ENCODE data around the gene KLHDC7A. TPM values are rescaled to one million over a fixed set of nuclear protein-coding genes. Genes with fewer than 3 reads are reported as not detected.

KLHDC7A gene
- total and polyA plus RNA-seq, 10 donors: not detected

DNA sequence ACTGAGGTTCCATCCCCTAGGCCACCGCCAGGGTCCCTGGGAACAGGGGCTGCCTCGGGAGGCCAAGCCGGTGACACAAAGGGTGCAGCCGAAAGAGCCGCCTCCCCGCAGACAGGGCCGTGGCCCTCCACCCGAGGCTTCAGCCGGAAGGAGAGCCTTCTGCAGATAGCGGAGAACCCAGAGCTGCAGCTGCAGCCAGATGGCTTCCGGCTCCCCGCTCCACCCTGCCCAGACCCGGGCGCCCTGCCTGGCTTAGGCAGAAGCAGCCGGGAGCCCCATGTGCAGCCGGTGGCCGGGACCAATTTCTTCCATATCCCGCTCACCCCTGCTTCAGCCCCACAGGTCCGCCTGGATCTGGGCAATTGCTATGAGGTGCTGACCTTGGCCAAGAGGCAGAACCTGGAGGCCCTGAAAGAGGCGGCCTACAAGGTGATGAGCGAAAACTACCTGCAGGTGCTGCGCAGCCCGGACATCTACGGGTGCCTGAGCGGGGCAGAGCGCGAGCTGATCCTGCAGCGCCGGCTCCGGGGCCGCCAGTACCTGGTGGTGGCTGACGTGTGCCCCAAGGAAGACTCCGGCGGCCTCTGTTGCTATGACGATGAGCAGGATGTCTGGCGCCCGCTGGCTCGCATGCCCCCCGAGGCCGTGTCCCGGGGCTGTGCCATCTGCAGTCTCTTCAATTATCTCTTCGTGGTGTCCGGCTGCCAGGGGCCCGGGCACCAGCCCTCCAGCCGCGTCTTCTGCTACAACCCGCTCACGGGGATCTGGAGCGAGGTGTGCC, 1.4 kb downstream of the KLHDC7A start:
- peaks cover 0 to 15% (median 3%) of the 10 kb centered on the region in 6 donors for H3K4me1 ChIP-seq
- no peak for TF ChIP-seq POLR2AphosphoS5 (IDR thresholded peaks at IDR 0.05)
- TF ChIP-seq, protein P1, sequence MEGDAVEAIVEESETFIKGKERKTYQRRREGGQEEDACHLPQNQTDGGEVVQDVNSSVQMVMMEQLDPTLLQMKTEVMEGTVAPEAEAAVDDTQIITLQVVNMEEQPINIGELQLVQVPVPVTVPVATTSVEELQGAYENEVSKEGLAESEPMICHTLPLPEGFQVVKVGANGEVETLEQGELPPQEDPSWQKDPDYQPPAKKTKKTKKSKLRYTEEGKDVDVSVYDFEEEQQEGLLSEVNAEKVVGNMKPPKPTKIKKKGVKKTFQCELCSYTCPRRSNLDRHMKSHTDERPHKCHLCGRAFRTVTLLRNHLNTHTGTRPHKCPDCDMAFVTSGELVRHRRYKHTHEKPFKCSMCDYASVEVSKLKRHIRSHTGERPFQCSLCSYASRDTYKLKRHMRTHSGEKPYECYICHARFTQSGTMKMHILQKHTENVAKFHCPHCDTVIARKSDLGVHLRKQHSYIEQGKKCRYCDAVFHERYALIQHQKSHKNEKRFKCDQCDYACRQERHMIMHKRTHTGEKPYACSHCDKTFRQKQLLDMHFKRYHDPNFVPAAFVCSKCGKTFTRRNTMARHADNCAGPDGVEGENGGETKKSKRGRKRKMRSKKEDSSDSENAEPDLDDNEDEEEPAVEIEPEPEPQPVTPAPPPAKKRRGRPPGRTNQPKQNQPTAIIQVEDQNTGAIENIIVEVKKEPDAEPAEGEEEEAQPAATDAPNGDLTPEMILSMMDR (IDR thresholded peaks at IDR 0.05 in 8 of 11, conservative IDR thresholded peaks at IDR 0.05 in 3 of 11): no peak
- no peak for TF ChIP-seq POLR2A (IDR thresholded peaks at IDR 0.05)
- no peak overlapping the region for H3K4me3 ChIP-seq
- peaks cover 0 to 59% (median 0%) of the 10 kb centered on the region in 7 donors for H3K27me3 ChIP-seq (replicated peaks in 1 of 7)
- peak; percentile 67 for DNase-seq
- H3K27ac ChIP-seq: no peak overlapping the region
- WGBS, 5 donors: 88 to 97% (median 89%) methylated on average over 18 to 49 of the region's 49 CpGs
- no peaks in the 10 kb centered on the region for H3K36me3 ChIP-seq
- no peaks in the 10 kb centered on the region for H3K9me3 ChIP-seq
- intact Hi-C loops (cut with DNase I; ENCODE audit: low total_unique reads): no loop called here

DNA sequence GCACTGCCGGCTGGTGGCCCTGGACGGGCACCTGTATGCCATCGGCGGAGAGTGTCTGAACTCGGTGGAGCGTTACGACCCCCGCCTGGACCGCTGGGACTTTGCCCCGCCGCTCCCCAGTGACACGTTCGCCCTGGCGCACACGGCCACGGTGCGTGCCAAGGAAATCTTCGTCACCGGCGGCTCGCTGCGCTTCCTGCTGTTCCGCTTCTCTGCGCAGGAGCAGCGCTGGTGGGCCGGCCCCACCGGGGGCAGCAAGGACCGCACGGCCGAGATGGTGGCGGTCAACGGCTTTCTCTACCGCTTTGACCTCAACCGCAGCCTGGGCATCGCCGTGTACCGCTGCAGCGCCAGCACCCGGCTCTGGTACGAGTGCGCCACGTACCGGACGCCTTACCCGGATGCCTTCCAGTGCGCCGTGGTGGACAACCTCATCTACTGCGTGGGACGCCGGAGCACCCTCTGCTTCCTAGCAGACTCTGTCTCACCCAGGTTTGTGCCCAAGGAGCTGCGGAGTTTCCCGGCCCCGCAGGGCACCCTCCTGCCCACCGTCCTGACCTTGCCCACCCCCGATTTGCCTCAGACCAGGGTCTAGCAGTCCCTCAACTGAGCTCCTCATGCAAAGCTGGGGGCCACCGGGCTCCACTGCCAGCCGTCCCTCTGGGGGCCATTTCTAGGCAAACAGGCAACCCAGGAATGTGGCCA, 2.1 kb downstream of the KLHDC7A start:
- no peaks in the 10 kb centered on the region for H3K36me3 ChIP-seq
- WGBS, 5 donors: 93 to 97% (median 94%) methylated on average over 41 to 57 of the region's 57 CpGs
- H3K27ac ChIP-seq: no peak overlapping the region
- TF ChIP-seq, protein P1 (IDR thresholded peaks at IDR 0.05 in 8 of 11, conservative IDR thresholded peaks at IDR 0.05 in 3 of 11): no peak
- TF ChIP-seq POLR2A (IDR thresholded peaks at IDR 0.05) (no peak), POLR2AphosphoS5 (IDR thresholded peaks at IDR 0.05) (no peak)
- DNase-seq: peak; percentile 68
- intact Hi-C loops (cut with DNase I; ENCODE audit: low total_unique reads): no loop called here
- no peaks in the 10 kb centered on the region for H3K9me3 ChIP-seq
- H3K4me1 ChIP-seq: peaks cover 0 to 15% (median 3%) of the 10 kb centered on the region in 6 donors
- peaks cover 0 to 62% (median 0%) of the 10 kb centered on the region in 7 donors for H3K27me3 ChIP-seq (replicated peaks in 1 of 7)
- no peak overlapping the region for H3K4me3 ChIP-seq

DNA sequence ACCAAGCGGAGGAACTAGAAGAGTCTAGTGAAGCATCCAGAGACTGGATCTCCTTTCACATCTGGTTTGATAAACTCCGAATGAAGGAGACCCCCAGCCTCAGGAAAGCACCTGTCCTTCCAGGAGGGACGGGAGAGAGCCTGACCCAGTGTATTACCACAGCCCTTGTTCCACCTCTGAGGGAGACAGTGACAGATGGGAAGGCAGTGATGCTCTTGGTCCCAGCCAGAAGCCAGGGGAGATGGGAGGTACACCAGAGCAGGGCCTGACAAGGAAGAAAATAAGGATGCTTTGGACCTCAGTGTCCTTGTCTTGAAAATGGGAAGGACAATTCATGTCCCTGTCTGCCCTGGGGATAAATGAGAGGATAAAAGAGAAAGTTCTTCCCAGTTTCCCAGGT, 3.5 kb downstream of the KLHDC7A start:
- H3K4me3 ChIP-seq: no peak overlapping the region
- no peak for DNase-seq
- H3K36me3 ChIP-seq: no peaks in the 10 kb centered on the region
- WGBS, 5 donors: 74 to 89% (median 83%) methylated on average over 3 of the region's 3 CpGs
- no peak for TF ChIP-seq POLR2AphosphoS5 (IDR thresholded peaks at IDR 0.05)
- TF ChIP-seq POLR2A (IDR thresholded peaks at IDR 0.05): no peak
- TF ChIP-seq, protein P1 (IDR thresholded peaks at IDR 0.05 in 8 of 11, conservative IDR thresholded peaks at IDR 0.05 in 3 of 11): no peak
- H3K4me1 ChIP-seq: peaks cover 0 to 15% (median 2%) of the 10 kb centered on the region in 6 donors
- intact Hi-C loops (cut with DNase I; ENCODE audit: low total_unique reads): no loop called here
- peaks cover 0 to 71% (median 0%) of the 10 kb centered on the region in 7 donors for H3K27me3 ChIP-seq (replicated peaks in 1 of 7)
- H3K9me3 ChIP-seq: no peaks in the 10 kb centered on the region
- no peak overlapping the region for H3K27ac ChIP-seq

DNA sequence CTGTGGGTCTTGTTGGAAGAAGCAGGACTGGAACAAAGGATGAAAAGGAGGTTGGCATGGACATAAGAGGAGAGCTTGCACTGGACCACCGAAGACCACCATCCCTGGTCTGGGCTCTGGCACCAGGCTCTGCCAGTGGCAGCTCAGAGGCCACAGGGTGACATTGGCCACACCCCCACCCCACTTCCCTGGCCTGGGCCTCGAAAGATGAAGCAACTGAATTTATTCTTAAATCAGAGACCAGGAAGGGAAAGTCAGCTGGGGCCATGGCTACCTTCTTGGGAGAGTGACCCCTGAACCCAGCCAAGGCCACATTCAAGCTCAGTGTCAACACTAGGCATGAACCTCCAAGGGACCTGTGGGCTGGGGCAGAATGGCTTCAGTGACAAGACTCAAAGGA, 4.0 kb downstream of the KLHDC7A start:
- Histone ChIP-seq H3K4me3 (no peak overlapping the region), H3K4me1 (peaks cover 0 to 15% (median under 1%) of the 10 kb centered on the region in 6 donors), H3K27ac (no peak overlapping the region), H3K9me3 (peaks cover 0 to 4% (median 0%) of the 10 kb centered on the region in 8 donors), H3K27me3 (replicated peaks in 1 of 7) (peaks cover 0 to 75% (median 0%) of the 10 kb centered on the region in 7 donors), H3K36me3 (no peaks in the 10 kb centered on the region)
- TF ChIP-seq, protein P1 (IDR thresholded peaks at IDR 0.05 in 8 of 11, conservative IDR thresholded peaks at IDR 0.05 in 3 of 11): no peak
- TF ChIP-seq POLR2A (IDR thresholded peaks at IDR 0.05) (no peak), POLR2AphosphoS5 (IDR thresholded peaks at IDR 0.05) (no peak)
- intact Hi-C loops (cut with DNase I; ENCODE audit: low total_unique reads): no loop called here
- WGBS, 5 donors: 58 to 74% (median 64%) methylated on average over 2 of the region's 2 CpGs
- DNase-seq: peak; percentile 52

All from spleen (tissue), 11 donors.